Measurements from ENCODE around the gene HCRTR2. TPM values are rescaled to one million over a fixed set of nuclear protein-coding genes. Genes with fewer than 3 reads are reported as not detected.
"Not testable (repeated sequence)": the region's sequence is repeated elsewhere in the genome, so short reads cannot be mapped to it uniquely, and the experiment has no call there.

The HCRTR2 gene
- total RNA-seq, 1 experiment from 2014 or later, result not detected

DNA sequence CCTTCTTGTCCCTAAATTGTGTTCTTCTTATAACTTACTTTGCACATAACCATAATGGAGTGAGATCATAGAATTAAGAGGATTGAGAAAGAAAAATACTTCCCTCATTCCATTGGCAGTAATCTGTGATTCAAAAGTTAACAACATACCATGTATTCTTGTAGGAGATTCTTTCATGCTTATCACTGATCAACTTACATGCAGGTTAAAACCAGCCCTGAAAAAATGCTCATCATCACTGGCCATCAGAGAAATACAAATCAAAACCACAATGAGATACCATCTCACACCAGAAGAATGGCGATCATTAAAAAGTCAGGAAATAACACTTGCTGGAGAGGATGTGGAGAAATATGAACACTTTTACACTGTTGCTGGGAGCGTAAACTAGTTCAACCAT lies 116.4 kb downstream of the HCRTR2 start:
- TF ChIP-seq, protein P1, sequence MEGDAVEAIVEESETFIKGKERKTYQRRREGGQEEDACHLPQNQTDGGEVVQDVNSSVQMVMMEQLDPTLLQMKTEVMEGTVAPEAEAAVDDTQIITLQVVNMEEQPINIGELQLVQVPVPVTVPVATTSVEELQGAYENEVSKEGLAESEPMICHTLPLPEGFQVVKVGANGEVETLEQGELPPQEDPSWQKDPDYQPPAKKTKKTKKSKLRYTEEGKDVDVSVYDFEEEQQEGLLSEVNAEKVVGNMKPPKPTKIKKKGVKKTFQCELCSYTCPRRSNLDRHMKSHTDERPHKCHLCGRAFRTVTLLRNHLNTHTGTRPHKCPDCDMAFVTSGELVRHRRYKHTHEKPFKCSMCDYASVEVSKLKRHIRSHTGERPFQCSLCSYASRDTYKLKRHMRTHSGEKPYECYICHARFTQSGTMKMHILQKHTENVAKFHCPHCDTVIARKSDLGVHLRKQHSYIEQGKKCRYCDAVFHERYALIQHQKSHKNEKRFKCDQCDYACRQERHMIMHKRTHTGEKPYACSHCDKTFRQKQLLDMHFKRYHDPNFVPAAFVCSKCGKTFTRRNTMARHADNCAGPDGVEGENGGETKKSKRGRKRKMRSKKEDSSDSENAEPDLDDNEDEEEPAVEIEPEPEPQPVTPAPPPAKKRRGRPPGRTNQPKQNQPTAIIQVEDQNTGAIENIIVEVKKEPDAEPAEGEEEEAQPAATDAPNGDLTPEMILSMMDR (IDR thresholded peaks at IDR 0.05; ENCODE audit: unreplicated experiment), result no peak
- no TSS peak for BruUV-seq (replicated peaks)

DNA sequence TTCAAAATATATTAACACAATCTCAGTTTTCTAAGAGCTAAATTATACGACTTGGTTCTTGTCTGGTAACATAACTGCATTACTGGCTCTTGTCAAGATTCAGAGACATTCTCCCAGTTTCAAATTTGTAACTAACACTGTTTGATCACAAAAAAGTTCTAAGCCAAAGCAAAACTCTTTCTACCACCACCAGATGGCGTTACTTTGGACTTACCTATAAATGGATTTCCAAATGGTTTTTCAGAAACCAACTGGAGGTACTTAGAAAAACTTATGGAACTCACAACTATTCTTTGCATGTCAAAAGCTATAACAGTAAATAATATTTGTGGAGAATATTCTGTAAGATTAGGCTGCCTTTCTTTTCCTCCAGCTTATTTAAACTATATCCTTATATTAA lies 118.8 kb downstream of the HCRTR2 start:
- BruUV-seq (replicated peaks), result no TSS peak
- no peaks in the 10 kb centered on the region for H3K27me3 Mint-ChIP-seq (ENCODE audit: unreplicated experiment)
- TF ChIP-seq, protein P1 (IDR thresholded peaks at IDR 0.05; ENCODE audit: unreplicated experiment), result no peak
- CTCF ChIA-PET, result no interaction called here
- intact Hi-C loops (cut with micrococcal nuclease; ENCODE audit: unreplicated experiment), result no loop called here
- DNase-seq, result no peak
- no peak overlapping the region for H3K4me3 Mint-ChIP-seq (ENCODE audit: low read depth, unreplicated experiment)
- no peaks in the 10 kb centered on the region for H3K36me3 Mint-ChIP-seq (ENCODE audit: insufficient read depth, unreplicated experiment)
- H3K27ac Mint-ChIP-seq (ENCODE audit: unreplicated experiment), result no peak overlapping the region
- no peaks in the 10 kb centered on the region for H3K4me1 Mint-ChIP-seq (ENCODE audit: low read depth, unreplicated experiment)
- H3K9me3 Mint-ChIP-seq (ENCODE audit: low read depth, unreplicated experiment), result no peaks in the 10 kb centered on the region

More for the DNA sequence above, 116.4 kb downstream of the HCRTR2 start:
- intact Hi-C loops (cut with micrococcal nuclease; ENCODE audit: unreplicated experiment), result no loop called here
- Mint-ChIP-seq H3K4me3 (ENCODE audit: low read depth, unreplicated experiment) (no peak overlapping the region), H3K4me1 (ENCODE audit: low read depth, unreplicated experiment) (no peaks in the 10 kb centered on the region), H3K36me3 (ENCODE audit: insufficient read depth, unreplicated experiment) (no peaks in the 10 kb centered on the region), H3K27ac (ENCODE audit: unreplicated experiment) (no peak overlapping the region), H3K9me3 (ENCODE audit: low read depth, unreplicated experiment) (no peaks in the 10 kb centered on the region), H3K27me3 (ENCODE audit: unreplicated experiment) (no peaks in the 10 kb centered on the region)
- CTCF ChIA-PET, result no interaction called here
- no peak for DNase-seq

DNA sequence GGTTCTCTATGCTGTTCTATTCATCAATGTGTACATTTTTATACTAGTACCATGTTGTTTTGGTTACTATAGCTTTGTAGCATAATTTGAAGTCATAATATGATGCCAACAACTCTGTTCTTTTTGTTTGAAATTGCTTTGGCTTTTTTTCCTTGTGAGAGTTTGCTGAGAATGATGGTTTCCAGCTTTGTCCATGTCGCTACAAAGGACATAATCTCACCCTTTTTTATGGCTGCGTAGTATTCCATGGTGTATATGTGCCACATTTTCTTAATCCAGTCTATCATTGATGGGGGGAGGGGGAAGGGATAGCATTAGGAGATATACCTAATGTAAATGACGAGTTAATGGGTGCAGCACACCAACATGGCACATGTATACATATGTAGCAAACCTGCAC lies 122.9 kb downstream of the HCRTR2 start:
- H3K27me3 Mint-ChIP-seq (ENCODE audit: unreplicated experiment); intact Hi-C loops (cut with micrococcal nuclease; ENCODE audit: unreplicated experiment); H3K36me3 Mint-ChIP-seq (ENCODE audit: insufficient read depth, unreplicated experiment); H3K27ac Mint-ChIP-seq (ENCODE audit: unreplicated experiment); H3K9me3 Mint-ChIP-seq (ENCODE audit: low read depth, unreplicated experiment); BruUV-seq (replicated peaks); CTCF ChIA-PET; H3K4me3 Mint-ChIP-seq (ENCODE audit: low read depth, unreplicated experiment); DNase-seq; H3K4me1 Mint-ChIP-seq (ENCODE audit: low read depth, unreplicated experiment): not testable (repeated sequence)

DNA sequence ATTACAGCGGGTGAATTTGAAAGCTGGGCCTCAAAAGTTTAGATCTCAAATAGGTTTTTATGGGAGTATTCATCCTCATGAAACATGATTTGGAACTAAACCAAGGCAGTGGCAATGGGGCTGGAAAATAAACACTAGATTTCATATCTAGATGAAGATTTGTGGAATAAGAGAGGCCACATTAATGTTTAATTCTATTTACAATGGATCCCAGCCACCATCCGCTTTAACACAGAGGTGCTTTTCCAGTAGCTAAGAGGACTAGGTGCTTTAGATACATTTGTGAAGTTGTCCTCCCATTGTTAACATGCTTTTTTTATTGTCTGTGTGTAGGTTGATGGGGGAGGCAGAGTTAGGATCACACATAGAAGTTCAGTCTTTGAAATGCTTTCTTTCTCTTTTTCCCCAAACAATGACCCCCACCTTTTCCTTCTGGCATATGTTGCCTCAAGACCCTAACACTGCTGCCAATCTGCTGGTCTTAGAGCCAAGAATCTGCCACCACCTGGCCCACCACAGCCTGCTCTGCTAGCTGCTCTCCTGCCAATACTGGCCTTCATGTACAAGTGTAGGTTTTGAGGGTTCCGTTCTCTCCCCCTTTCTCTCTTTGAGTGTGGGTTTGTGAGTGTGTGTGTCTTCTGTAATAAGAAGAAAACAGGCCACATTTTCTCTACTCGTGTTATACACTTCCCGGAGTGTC lies 125.1 kb downstream of the HCRTR2 start:
- no peaks in the 10 kb centered on the region for H3K9me3 Mint-ChIP-seq (ENCODE audit: low read depth, unreplicated experiment)
- H3K4me3 Mint-ChIP-seq (ENCODE audit: low read depth, unreplicated experiment), result no peak overlapping the region
- TF ChIP-seq, protein P1 (IDR thresholded peaks at IDR 0.05; ENCODE audit: unreplicated experiment), result no peak
- no peaks in the 10 kb centered on the region for H3K4me1 Mint-ChIP-seq (ENCODE audit: low read depth, unreplicated experiment)
- no peak overlapping the region for H3K27ac Mint-ChIP-seq (ENCODE audit: unreplicated experiment)
- no TSS peak for BruUV-seq (replicated peaks)
- no peaks in the 10 kb centered on the region for H3K36me3 Mint-ChIP-seq (ENCODE audit: insufficient read depth, unreplicated experiment)
- no peaks in the 10 kb centered on the region for H3K27me3 Mint-ChIP-seq (ENCODE audit: unreplicated experiment)
- CTCF ChIA-PET, result no interaction called here
- intact Hi-C loops (cut with micrococcal nuclease; ENCODE audit: unreplicated experiment), result no loop called here
- no peak for DNase-seq

DNA sequence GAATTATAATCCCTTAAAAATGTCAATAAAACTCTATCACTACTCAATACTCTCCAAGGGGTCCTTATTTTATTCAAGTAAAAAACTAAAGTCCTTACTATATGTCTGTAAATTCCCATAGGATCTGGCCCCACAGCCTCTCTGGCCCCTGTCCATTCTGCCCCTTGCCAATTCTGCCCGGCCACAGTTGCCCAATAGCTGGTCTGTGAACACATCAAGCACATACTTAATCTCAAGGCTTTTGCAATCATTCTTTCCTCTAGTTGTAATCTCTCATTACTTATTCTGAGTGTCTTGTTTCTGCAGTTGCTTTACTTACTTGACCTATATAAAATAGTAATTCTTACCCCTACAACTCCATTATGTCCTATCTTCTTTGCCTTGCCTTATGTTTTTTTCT lies 130.4 kb downstream of the HCRTR2 start:
- BruUV-seq (replicated peaks), result no TSS peak
- Mint-ChIP-seq H3K36me3 (ENCODE audit: insufficient read depth, unreplicated experiment) (no peaks in the 10 kb centered on the region), H3K27ac (ENCODE audit: unreplicated experiment) (no peak overlapping the region), H3K9me3 (ENCODE audit: low read depth, unreplicated experiment) (no peaks in the 10 kb centered on the region), H3K4me3 (ENCODE audit: low read depth, unreplicated experiment) (no peak overlapping the region), H3K27me3 (ENCODE audit: unreplicated experiment) (no peaks in the 10 kb centered on the region), H3K4me1 (ENCODE audit: low read depth, unreplicated experiment) (no peaks in the 10 kb centered on the region)
- DNase-seq, result no peak
- intact Hi-C loops (cut with micrococcal nuclease; ENCODE audit: unreplicated experiment), result no loop called here
- CTCF ChIA-PET, result no interaction called here
- TF ChIP-seq, protein P1 (IDR thresholded peaks at IDR 0.05; ENCODE audit: unreplicated experiment), result no peak

Data from Calu3 (cell line).